ENCODE results near the gene USE1. TPM values are rescaled to one million over a fixed set of nuclear protein-coding genes. Genes with fewer than 3 reads are reported as not detected.
A peak's percentile ranks its signal among the peaks of the same experiment; 100 is the strongest.

Gene USE1
- polyA plus RNA-seq, 5 donors = 28.0 to 44.7 (median 33.5) TPM

DNA sequence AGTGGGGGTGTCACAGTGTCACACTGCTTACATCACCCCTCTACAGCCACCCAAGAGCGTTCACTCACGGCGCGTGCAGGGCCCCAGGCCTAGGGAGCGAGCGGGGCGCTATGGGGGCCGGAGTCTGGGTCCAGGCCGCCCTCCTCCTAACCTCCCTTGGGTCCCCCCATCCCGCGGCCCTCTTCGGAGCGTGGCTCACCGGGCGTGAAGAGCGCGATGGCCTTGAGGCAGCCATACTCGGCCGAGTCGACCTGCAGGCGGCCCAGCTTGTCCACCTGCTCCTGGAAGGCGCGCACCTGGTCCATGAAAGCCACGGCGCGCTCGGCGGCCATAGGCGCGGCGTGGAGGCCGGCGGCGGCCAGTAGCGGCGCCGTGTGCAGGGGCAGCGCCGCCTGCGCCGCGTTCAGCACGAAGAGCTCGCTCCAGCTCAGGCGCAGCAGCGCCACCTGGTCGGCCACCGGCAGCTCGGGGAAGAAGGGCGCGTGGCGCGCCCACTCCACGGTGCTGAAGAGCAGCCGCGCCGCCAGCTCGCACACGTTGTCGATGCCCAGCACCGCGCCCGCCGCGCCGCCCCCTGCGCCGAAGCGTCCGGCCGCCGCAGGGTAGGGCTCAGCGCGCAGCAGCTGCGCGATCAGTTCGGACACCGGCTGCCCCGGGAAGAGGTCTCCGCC is 20.3 kb downstream of the USE1 start:
- DNase-seq = peak; percentile 67 to 70

- DNase-seq = peak in 1 of 2 donors; percentile 44
Observed at GRCh38 chr19:17235971-17236777, 21.0 kb downstream of the USE1 start.

DNA sequence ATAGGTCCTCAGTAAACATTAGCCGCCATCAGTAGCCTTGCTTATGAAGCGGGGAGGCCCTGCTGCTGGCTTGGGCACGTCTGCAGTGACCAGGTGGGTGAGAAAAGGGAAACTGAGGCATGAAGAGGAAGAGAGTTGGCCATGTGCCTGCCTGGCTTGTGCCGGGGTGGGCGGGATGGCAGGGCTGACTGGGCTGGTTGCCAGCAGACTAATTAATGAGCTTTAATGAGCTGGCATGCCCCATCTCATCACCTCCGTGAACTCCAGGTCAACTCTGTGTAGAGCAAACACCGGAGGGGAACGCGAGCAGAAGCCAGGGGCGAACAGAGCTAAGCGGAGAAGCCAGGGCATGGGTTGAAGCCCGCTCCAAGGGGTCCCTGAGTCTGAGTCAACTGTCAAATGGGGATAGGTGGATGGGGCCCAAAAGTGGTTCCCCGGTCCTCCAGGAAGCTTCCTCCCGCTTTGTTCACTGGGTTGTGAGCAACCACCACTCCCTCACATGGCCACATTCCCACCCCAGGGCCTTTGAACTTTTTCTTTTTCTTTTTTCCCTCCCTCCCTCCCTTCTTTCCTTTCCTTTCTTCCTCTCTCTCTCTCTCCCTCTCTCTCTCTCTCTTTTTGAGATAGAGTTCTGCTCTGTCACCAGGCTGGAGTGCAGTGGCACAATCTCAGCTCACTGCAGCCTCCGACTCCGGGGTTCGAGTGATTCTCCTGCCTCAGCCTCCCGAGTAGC is 21.8 kb downstream of the USE1 start:
- DNase-seq = no peak

- DNase-seq = no peak
Observed at GRCh38 chr19:17237747-17238706, 22.9 kb downstream of the USE1 start.

GRCh38 chr19:17240062-17240752 is 25.1 kb downstream of the USE1 start:
- no peak for DNase-seq

DNA sequence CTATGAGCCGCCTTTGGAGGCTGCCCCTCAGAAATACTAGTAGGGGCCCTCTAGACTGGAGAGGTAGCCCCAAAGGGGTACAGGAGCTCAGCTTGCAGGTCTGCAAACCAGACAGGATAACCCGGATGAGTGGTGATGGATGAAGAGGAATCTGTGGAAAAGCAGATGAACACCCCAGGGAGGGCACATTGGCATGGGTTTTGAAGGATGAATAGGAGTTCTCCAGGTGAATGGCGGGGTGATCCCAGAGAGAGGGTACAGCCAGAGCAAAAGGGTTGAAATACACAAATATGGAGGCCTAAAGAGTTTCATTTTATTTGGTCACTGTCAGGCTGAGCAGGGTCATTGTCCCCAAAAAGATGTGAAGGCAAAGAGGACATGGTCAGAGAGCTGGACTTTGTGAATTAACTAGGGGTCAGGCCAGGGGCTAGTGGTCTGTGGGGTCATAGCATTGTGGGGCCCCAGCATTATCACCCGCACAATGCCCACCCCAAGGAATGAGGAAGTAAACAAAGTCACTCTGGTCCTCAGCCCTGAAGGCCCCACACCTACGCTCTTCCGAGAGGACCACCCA is 25.8 kb downstream of the USE1 start:
- DNase-seq = no peak

- no peak for DNase-seq
Observed at GRCh38 chr19:17242431-17243208, 27.5 kb downstream of the USE1 start.

DNA sequence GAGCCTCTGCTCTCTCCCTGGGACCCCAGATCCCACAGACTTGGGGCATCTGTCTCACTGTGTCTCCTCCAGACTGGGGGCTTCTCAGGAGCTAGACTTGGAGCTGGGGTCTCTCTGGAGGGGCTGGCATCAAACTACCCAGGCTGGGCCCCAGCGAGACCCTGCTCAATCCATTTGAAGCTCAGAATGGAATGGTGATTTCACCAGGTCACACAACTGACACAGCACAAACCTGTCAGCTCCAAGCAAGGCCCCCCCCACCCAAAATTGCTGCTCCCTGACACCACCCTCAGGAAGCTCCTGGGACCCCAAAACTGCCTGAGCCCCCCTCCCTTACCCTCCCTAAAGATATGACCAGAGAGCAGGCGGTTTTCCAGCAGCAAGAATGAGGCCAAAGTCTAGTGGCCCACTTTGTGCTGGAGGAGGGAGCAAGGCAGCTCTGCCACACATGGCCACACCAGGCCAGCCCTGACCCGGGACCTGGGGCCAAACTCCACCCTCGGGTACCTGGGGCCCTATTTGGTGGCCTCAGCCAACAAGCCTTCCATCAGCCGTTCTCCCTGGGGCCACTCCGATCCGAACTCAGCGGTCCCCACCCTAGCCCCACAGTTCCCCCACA is 28.2 kb downstream of the USE1 start:
- no peak for DNase-seq

DNA sequence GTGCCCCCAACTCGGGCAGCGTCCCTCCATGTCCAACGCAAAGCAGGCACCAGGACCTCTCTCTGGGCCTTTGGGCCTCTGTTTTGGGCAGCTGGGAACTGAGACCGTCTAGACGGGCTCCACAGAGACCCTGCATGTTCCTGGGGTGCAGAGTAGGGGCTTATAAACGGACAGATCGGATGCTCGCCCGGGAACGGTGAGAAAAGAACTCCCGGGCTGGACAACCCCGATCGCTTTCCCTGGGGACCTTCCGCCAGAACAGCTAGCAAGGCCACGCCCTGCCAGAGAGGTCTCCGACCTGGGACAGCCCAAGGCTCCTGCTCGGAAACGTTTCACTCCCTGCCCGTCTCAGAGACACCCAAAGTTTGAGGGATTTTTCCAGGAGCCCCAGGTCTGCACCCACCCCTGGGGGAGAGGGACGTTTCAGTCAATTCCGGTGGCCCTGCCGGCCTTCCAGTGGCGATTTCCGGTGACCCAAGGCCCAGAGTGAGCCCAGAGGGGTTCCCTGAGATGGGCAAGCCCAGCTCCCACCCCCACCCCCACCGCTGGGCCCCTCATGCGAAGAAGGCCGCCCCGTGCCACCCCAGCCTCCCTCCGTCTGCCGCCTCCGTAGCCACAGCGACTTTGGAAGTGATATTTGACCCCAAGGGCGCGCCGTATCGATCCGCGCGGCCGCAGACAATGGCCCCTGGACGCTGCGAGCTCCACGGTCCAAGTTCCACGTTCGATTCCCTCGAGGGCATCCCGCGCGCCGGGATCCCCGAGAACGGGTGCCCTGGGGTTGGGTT is 28.9 kb downstream of the USE1 start:
- DNase-seq = no peak

GRCh38 chr19:17244618-17245534 is 29.7 kb downstream of the USE1 start:
- DNase-seq = peak in 1 of 2 donors; percentile 40

GRCh38 chr19:17245535-17245984 is 30.4 kb downstream of the USE1 start, which contains the start of gene NR2F6:
NR2F6 (minus strand) TSS chr19:17245919; CDS start chr19:17245220, 699 bp downstream.
- DNase-seq = no peak

- DNase-seq = peak in 1 of 2 donors; percentile 48
Observed at GRCh38 chr19:17246681-17247425, 31.7 kb downstream of the USE1 start.

DNA sequence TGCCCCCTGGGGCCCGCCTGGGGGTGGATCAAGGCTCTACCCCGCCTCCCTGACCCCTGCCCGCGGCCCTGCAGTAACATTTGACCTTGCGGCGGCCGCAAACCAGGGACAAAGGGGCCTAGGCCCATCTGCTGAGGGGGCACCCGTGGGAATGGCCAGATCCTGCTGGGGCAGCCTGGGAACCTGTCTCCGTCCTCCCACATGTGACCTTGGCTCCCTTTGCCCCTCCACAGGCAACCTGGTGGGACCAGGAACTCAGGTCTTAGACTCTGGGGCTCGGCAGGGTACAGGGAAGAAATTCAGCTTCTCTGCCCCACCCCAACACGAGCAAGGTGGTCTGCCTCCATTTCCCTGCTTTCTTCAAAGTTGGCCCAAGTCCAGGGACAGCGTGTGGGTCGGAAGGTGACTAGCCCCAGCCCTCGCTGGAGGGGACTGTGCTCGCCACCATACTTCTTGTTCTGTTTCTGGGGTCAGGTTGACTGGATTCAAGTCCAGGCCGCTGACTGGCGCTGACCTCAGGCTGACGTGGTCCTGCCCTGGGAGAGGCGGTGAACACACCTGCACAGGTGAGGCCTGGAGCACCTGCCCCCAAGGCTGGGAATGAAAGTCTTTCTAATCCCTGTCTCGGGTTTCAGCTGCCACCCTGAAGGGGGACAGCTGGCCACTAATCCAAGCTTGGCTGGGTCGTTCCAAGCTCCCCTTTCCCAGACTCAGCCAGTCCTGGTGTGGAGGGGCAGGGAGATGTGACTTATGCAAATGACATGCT is 33.0 kb downstream of the USE1 start:
- no peak for DNase-seq

- DNase-seq = no peak
Observed at GRCh38 chr19:17249887-17250548, 34.9 kb downstream of the USE1 start.

DNA sequence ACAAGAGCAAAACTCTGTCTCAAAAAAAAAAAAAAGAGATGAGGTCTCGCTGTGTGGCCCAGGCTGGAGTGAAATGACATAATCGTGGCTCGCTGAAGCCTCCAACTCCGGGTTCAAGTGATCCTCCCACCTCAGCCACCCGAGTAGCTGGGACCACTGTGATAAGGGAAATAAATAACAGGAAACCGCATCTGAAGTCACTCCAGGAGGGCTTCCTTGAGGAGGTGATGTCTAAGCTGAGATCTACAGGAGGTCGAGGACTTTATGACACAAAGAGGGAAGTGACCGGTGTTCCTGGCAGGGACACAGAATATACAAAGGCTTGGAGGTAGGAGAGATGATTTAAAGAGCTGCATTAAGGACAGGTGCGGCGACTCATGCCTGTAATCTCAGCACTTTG is 39.5 kb downstream of the USE1 start:
- DNase-seq = no peak
